Sigmoid colon (tissue), 7 donors: ENCODE measurements around the gene SCUBE3. TPM values are rescaled to one million over a fixed set of nuclear protein-coding genes. Genes with fewer than 3 reads are reported as not detected.

ENCODE experiments used
- DNase-seq: peaks from one replicate; pipeline ENCODE4 v3.0.0-alpha.2; 2019
- H3K27ac ChIP-seq, 4 donors: fragments of 200-600 bp; sonication (generic); one replicate each; pipeline ENCODE4 v1.5.1; 2016 to 2019; ENCODE audit warnings: mild to moderate bottlenecking in 1 of 4
- H3K27me3 ChIP-seq, 3 donors: fragments of 200-600 bp; sonication (generic); one replicate each; pipeline ENCODE4 v1.5.1; 2019; ENCODE audit warnings: mild to moderate bottlenecking in 1 of 3
- H3K36me3 ChIP-seq, 4 donors: fragments of 200-600 bp; sonication (generic); one replicate each; pipeline ENCODE4 v1.5.1; 2016 to 2019
- H3K4me1 ChIP-seq, 4 donors: fragments of 200-600 bp; sonication (generic); one replicate each; pipeline ENCODE4 v1.5.1; 2017 to 2019
- H3K4me3 ChIP-seq, 4 donors: fragments of 200-600 bp; sonication (generic); one replicate each; pipeline ENCODE4 v1.5.1; 2017 to 2019; ENCODE audit warnings: mild to moderate bottlenecking in 2 of 4, moderate library complexity in 1 of 4
- H3K9me3 ChIP-seq, 4 donors: fragments of 200-600 bp in 3 of 4; sonication (generic) in 3 of 4; one replicate each; pipeline versions ENCODE4 v1.5.1 to v1.6.1; 2013 to 2019
- CTCF ChIP-seq, 4 experiments: fragments of 450-650 bp in 3 of 4; fragments of 200-600 bp in 1 of 4; IDR thresholded peaks; one replicate each; pipeline ENCODE4 v1.5.1; 2016 to 2019; ENCODE audit warnings: antibody characterized with exemption in 4 of 4, mild to moderate bottlenecking in 3 of 4, moderate library complexity in 2 of 4
- EP300 ChIP-seq, 4 donors: sonication (generic); formaldehyde crosslinking; IDR thresholded peaks; one replicate each; pipeline ENCODE4 v1.6.1; 2017; ENCODE audit warnings: antibody characterized with exemption in 4 of 4
- POLR2A ChIP-seq, 2 donors: fragments of 450-650 bp; IDR thresholded peaks; one replicate each; pipeline ENCODE4 v1.6.1; 2016; ENCODE audit warnings: antibody characterized with exemption in 2 of 2, mild to moderate bottlenecking in 2 of 2, moderate library complexity in 2 of 2
- POLR2AphosphoS5 ChIP-seq, 4 donors: sonication (generic); formaldehyde crosslinking; IDR thresholded peaks; one replicate each; pipeline ENCODE4 v1.6.1; 2017; ENCODE audit warnings: antibody characterized with exemption in 4 of 4
- WGBS, 2 donors: extraction: QIAGEN DNeasy Blood & Tissue Kit; methylation state at CpG; one replicate each; pipeline ENCODE4 v1.1.7; 2013; 5-methylcytosine and 5-hydroxymethylcytosine counted together
- intact Hi-C: fragments of 100-400 bp; cut with DNase I; formaldehyde crosslinking; loops from one replicate; pipeline ENCODE4 v1.15.1; 2023
- polyA plus RNA-seq, 3 donors: library from polyadenylated mRNA; stranded (reverse); fragments of 200-250 nt; gene quantifications; one replicate each; pipeline ENCODE4 v1.2.3, GENCODE V29; 2013
- total RNA-seq, 4 donors: library from RNA; depleted of rRNA; stranded (reverse); fragments of >200 nt; gene quantifications; one replicate each; pipeline ENCODE4 v1.1.0, GENCODE V29; 2016
- donor health status: healthy with polysubstance abuse.
- donor health status: Bipolar disorder and iron deficiency.
- donor health status: healthy.

The SCUBE3 gene
- total and polyA plus RNA-seq, 7 donors: 0.29 to 12.7 (median 4.9) TPM; not detected in 2

- H3K27ac ChIP-seq: peak overlapping the region; percentile 15 to 63 (median 34)
- DNase-seq: peak; percentile 84
- 81 to 92% methylated on average over 1 of the region's 1 CpG for WGBS, 2 donors
- H3K4me3 ChIP-seq: no peak overlapping the region
- peaks cover 0 to 19% (median 17%) of the 10 kb centered on the region in 4 donors for H3K4me1 ChIP-seq
- no peaks in the 10 kb centered on the region for H3K36me3 ChIP-seq
- TF ChIP-seq POLR2AphosphoS5 (IDR thresholded peaks at IDR 0.05) (peak; percentile 18 to 43 (median 28)), EP300 (IDR thresholded peaks at IDR 0.05) (no peak), CTCF (IDR thresholded peaks at IDR 0.05) (no peak), POLR2A (IDR thresholded peaks at IDR 0.05) (no peak)
- intact Hi-C loops: no loop called here
- H3K27me3 ChIP-seq: no peaks in the 10 kb centered on the region
- no peaks in the 10 kb centered on the region for H3K9me3 ChIP-seq
Measured at GRCh38 chr6:35230950-35231349, 17.2 kb downstream of the SCUBE3 start.

- intact Hi-C loops: no loop called here
- peak; percentile 57 for DNase-seq
- Histone ChIP-seq H3K4me1 (peaks cover 0 to 24% (median 17%) of the 10 kb centered on the region in 4 donors), H3K27me3 (no peaks in the 10 kb centered on the region), H3K27ac (peak overlapping the region; percentile 4 to 63 (median 22)), H3K9me3 (no peaks in the 10 kb centered on the region), H3K36me3 (no peaks in the 10 kb centered on the region), H3K4me3 (no peak overlapping the region)
- TF ChIP-seq CTCF (IDR thresholded peaks at IDR 0.05) (no peak), POLR2AphosphoS5 (IDR thresholded peaks at IDR 0.05) (no peak), POLR2A (IDR thresholded peaks at IDR 0.05) (no peak), EP300 (IDR thresholded peaks at IDR 0.05) (no peak)
- 97 to 98% methylated on average over 7 of the region's 7 CpGs for WGBS, 2 donors
Measured at GRCh38 chr6:35231563-35231962, 17.8 kb downstream of the SCUBE3 start.

- intact Hi-C loops: no loop called here
- WGBS, 2 donors: 73 to 85% methylated on average over 4 of the region's 4 CpGs
- Histone ChIP-seq H3K27me3 (no peaks in the 10 kb centered on the region), H3K4me3 (no peak overlapping the region), H3K36me3 (no peaks in the 10 kb centered on the region), H3K4me1 (peaks cover 0 to 52% (median 48%) of the 10 kb centered on the region in 4 donors), H3K27ac (no peak overlapping the region), H3K9me3 (no peaks in the 10 kb centered on the region)
- peak; percentile 4 for DNase-seq
- TF ChIP-seq POLR2A (IDR thresholded peaks at IDR 0.05) (no peak), EP300 (IDR thresholded peaks at IDR 0.05) (no peak), CTCF (IDR thresholded peaks at IDR 0.05) (no peak), POLR2AphosphoS5 (IDR thresholded peaks at IDR 0.05) (no peak)
Measured at GRCh38 chr6:35234901-35235300, 21.1 kb downstream of the SCUBE3 start.

- TF ChIP-seq POLR2A (IDR thresholded peaks at IDR 0.05): no peak
- TF ChIP-seq EP300 (IDR thresholded peaks at IDR 0.05): no peak
- no peak for TF ChIP-seq CTCF (IDR thresholded peaks at IDR 0.05)
- TF ChIP-seq POLR2AphosphoS5 (IDR thresholded peaks at IDR 0.05): no peak
- no peak overlapping the region for H3K27ac ChIP-seq
- no peaks in the 10 kb centered on the region for H3K27me3 ChIP-seq
- WGBS, 2 donors: 92 to 95% methylated on average over 5 of the region's 5 CpGs
- no peak overlapping the region for H3K4me3 ChIP-seq
- no peaks in the 10 kb centered on the region for H3K36me3 ChIP-seq
- peak; percentile 39 for DNase-seq
- no peaks in the 10 kb centered on the region for H3K9me3 ChIP-seq
- H3K4me1 ChIP-seq: peaks cover 0 to 44% (median 40%) of the 10 kb centered on the region in 4 donors
- intact Hi-C loops: no loop called here
Measured at GRCh38 chr6:35236223-35236622, 22.5 kb downstream of the SCUBE3 start.

GRCh38 chr6:35237476-35237875, 23.7 kb downstream of the SCUBE3 start:
- H3K4me3 ChIP-seq: no peak overlapping the region
- WGBS, 2 donors: 68 to 93% methylated on average over 3 of the region's 3 CpGs
- no peaks in the 10 kb centered on the region for H3K27me3 ChIP-seq
- peaks cover 0 to 40% (median 34%) of the 10 kb centered on the region in 4 donors for H3K4me1 ChIP-seq
- DNase-seq: peak; percentile 34
- H3K27ac ChIP-seq: peak overlapping the region in 1 of 4 donors; percentile 34
- H3K36me3 ChIP-seq: no peaks in the 10 kb centered on the region
- no peak for TF ChIP-seq CTCF (IDR thresholded peaks at IDR 0.05)
- no peak for TF ChIP-seq POLR2AphosphoS5 (IDR thresholded peaks at IDR 0.05)
- no peak for TF ChIP-seq POLR2A (IDR thresholded peaks at IDR 0.05)
- TF ChIP-seq EP300 (IDR thresholded peaks at IDR 0.05): no peak
- no peaks in the 10 kb centered on the region for H3K9me3 ChIP-seq
- intact Hi-C loops: no loop called here
